GM12878 (cell line): Measurements from ENCODE around the gene UBAP1L. TPM values are rescaled to one million over a fixed set of nuclear protein-coding genes. Genes with fewer than 3 reads are reported as not detected.

Source experiments
- ATAC-seq: fragments of 200-7000 bp; cut with Tn5 transposase; 3 replicates; pipeline ENCODE4 v1.9.1; 2020; ENCODE audit warnings: mild to moderate bottlenecking, moderate library complexity
- BruUV-seq: library from RNA; stranded (reverse); fragments of 400-500 nt; replicated peaks from 2 replicates; lab custom pipeline; 2021; lab: Mats Ljungman, UMichigan
- CTCF ChIA-PET: fragments of 300-600 bp; sonication (Branson Sonifier 250); formaldehyde crosslinking; extraction: SDS; loops from one replicate; lab custom pipeline; 2021; ENCODE audit warnings: inconsistent platforms; lab: Yijun Ruan, JAX
- POLR2A ChIA-PET: fragments of 350-600 bp; formaldehyde crosslinking; extraction: SDS; loops from one replicate; lab custom pipeline; 2021; ENCODE audit warnings: inconsistent platforms; lab: Charles Lee
- RAD21 ChIA-PET: fragments of 300-600 bp; sonication (Branson Sonifier 250); formaldehyde crosslinking; loops from one replicate; lab custom pipeline; 2023; ENCODE audit warnings: antibody characterized with exemption; ENCODE audit not compliant: unreplicated experiment; lab: Charles Lee
- SMC1A ChIA-PET: fragments of 300-600 bp; sonication (Branson Sonifier 250); formaldehyde crosslinking; loops from one replicate; lab custom pipeline; 2023; ENCODE audit not compliant: unreplicated experiment, uncharacterized antibody; lab: Charles Lee
- DNase-seq: peaks from one replicate; pipeline ENCODE4 v3.0.0-alpha.2; 2011; ENCODE audit warnings: low read depth, low spot score
- FAIRE-seq: peaks from 3 replicates; lab custom pipeline; 2011; peaks lifted over from hg19 to GRCh38; lab: Jason Lieb, UNC
- H2AFZ ChIP-seq: 2 replicates; pipeline ENCODE4 v1.6.0; 2011; ENCODE audit warnings: low read depth, low read length, control low read depth; ENCODE audit not compliant: control insufficient read depth
- H3K27ac ChIP-seq: 2 replicates; pipeline ENCODE4 v1.5.1; 2011; ENCODE audit warnings: control low read depth; ENCODE audit not compliant: control insufficient read depth, insufficient read depth
- H3K27me3 ChIP-seq, 2 experiments: replicated peaks in 1 of 2; 2 replicates each; pipeline versions ENCODE4 v1.6.0 to v1.6.1; 2011; ENCODE audit warnings: low read length in 1 of 2; ENCODE audit not compliant: control insufficient read depth in 2 of 2, insufficient read depth in 2 of 2
- H3K36me3 ChIP-seq, 2 experiments: 2 replicates each; pipeline ENCODE4 v1.5.1; 2011; ENCODE audit warnings: low read length in 1 of 2; ENCODE audit not compliant: control insufficient read depth in 2 of 2, insufficient read depth in 2 of 2
- H3K4me1 ChIP-seq: 2 replicates; pipeline ENCODE4 v1.6.1; 2011; ENCODE audit warnings: mild to moderate bottlenecking, low read length, moderate library complexity, mixed read lengths; ENCODE audit not compliant: control insufficient read depth, insufficient read depth
- H3K4me2 ChIP-seq: 2 replicates; pipeline ENCODE4 v1.6.0; 2011; ENCODE audit warnings: control low read depth; ENCODE audit not compliant: control insufficient read depth, insufficient read depth
- H3K4me3 ChIP-seq: fragments of 200-600 bp; sonication (generic); 2 replicates; pipeline ENCODE4 v1.5.1; 2016
- H3K79me2 ChIP-seq: 2 replicates; pipeline ENCODE4 v1.6.0; 2011; ENCODE audit warnings: low read length; ENCODE audit not compliant: control insufficient read depth, insufficient read depth
- H3K9ac ChIP-seq: 2 replicates; pipeline ENCODE4 v1.8.0; 2011; ENCODE audit warnings: low read length, control low read depth, mixed read lengths; ENCODE audit not compliant: control insufficient read depth, insufficient read depth
- H3K9me3 ChIP-seq: replicated peaks from 3 replicates; pipeline ENCODE4 v1.5.1; 2011; ENCODE audit warnings: mild to moderate bottlenecking, low read length; ENCODE audit not compliant: control insufficient read depth, insufficient read depth
- H4K20me1 ChIP-seq: 2 replicates; pipeline ENCODE4 v1.6.0; 2011; ENCODE audit not compliant: control insufficient read depth, insufficient read depth
- ATF3 ChIP-seq: IDR thresholded peaks from 2 replicates; pipeline ENCODE4 v1.6.1; 2011; ENCODE audit warnings: low read depth, mild to moderate bottlenecking, low read length, moderate library complexity, borderline replicate concordance; ENCODE audit errors: extremely low read depth
- CUX1 ChIP-seq: IDR thresholded peaks from 2 replicates; pipeline ENCODE4 v1.6.1; 2012; ENCODE audit warnings: improper control_type of control experiment, low read depth, low read length; ENCODE audit not compliant: insufficient replicate concordance
- IKZF2 ChIP-seq, 2 experiments: fragments of 450-650 bp; IDR thresholded peaks; 2 replicates each; pipeline ENCODE4 v1.6.1; 2017; ENCODE audit warnings: mild to moderate bottlenecking in 2 of 2, moderate library complexity in 2 of 2
- MTA2 ChIP-seq: fragments of 450-650 bp; IDR thresholded peaks from 2 replicates; pipeline ENCODE4 v1.6.1; 2016; ENCODE audit warnings: low read depth, mild to moderate bottlenecking, moderate library complexity
- NRF1 ChIP-seq: conservative IDR thresholded peaks from 2 replicates; pipeline ENCODE4 v1.6.1; 2011; ENCODE audit warnings: mild to moderate bottlenecking, low read depth, low read length, improper control_type of control experiment
- PAX5 ChIP-seq: IDR thresholded peaks from 2 replicates; pipeline ENCODE4 v1.6.1; 2011; ENCODE audit warnings: low read depth, low read length, borderline replicate concordance
- POLR2A ChIP-seq: IDR thresholded peaks from 2 replicates; pipeline ENCODE4 v1.6.1; 2011; ENCODE audit warnings: low read depth, mild to moderate bottlenecking, low read length
- RBBP5 ChIP-seq: fragments of 200-600 bp; sonication (generic); conservative IDR thresholded peaks from 2 replicates; pipeline ENCODE4 v1.6.1; 2016
- SMC3 ChIP-seq: IDR thresholded peaks from 2 replicates; pipeline ENCODE4 v1.6.1; 2011; ENCODE audit warnings: low read length, improper control_type of control experiment, borderline replicate concordance
- STAT1 ChIP-seq: fragments of 450-650 bp; conservative IDR thresholded peaks from 2 replicates; pipeline ENCODE4 v1.6.1; 2014; ENCODE audit warnings: antibody characterized with exemption, mild to moderate bottlenecking
- SUPT20H ChIP-seq: IDR thresholded peaks from 2 replicates; pipeline ENCODE4 v1.6.1; 2011; ENCODE audit warnings: low read depth, mild to moderate bottlenecking, low read length, moderate library complexity, borderline replicate concordance; ENCODE audit not compliant: control insufficient read depth
- SUZ12 ChIP-seq: fragments of 200-600 bp; sonication (generic); IDR thresholded peaks from one replicate; pipeline ENCODE4 v1.6.1; 2018; ENCODE audit warnings: antibody characterized with exemption, mild to moderate bottlenecking; ENCODE audit not compliant: unreplicated experiment
- YY1 ChIP-seq: IDR thresholded peaks from 2 replicates; pipeline ENCODE4 v1.6.1; 2011; ENCODE audit warnings: low read depth, mild to moderate bottlenecking, low read length
- ZNF687 ChIP-seq: fragments of 450-650 bp; IDR thresholded peaks from 2 replicates; pipeline ENCODE4 v1.6.1; 2017; ENCODE audit warnings: mild to moderate bottlenecking, moderate library complexity
- ZZZ3 ChIP-seq: IDR thresholded peaks from 2 replicates; pipeline ENCODE4 v1.6.1; 2011; ENCODE audit warnings: low read depth; ENCODE audit not compliant: control insufficient read depth, insufficient read length
- WGBS: methylation state at CpG from one replicate; pipeline ENCODE4 v1.1.6; 2016; ENCODE audit warnings: low lambda C conversion rate; ENCODE audit not compliant: insufficient replicate concordance, insufficient coverage; ENCODE audit errors: missing lambda C conversion rate; 5-methylcytosine and 5-hydroxymethylcytosine counted together
- in situ Hi-C: fragments of 300-500 bp; cut with MboI; formaldehyde crosslinking; loops from 9 replicates; pipeline ENCODE4 v1.14.3; 2018; ENCODE audit warnings: mixed read lengths
- intact Hi-C: fragments of 100-400 bp; cut with micrococcal nuclease; formaldehyde crosslinking; loops from one replicate; pipeline ENCODE4 v1.14.2; 2022; ENCODE audit not compliant: unreplicated experiment
- polyA plus RNA-seq, 11 experiments: library from polyadenylated mRNA; depleted of rRNA in 4 of 11; unstranded in 6 of 11; stranded (reverse) in 5 of 11; fragments of >200 nt; fragmentation: Nextera tagmentation in 4 of 11; fragmentation: Illumina TruSeq in 1 of 11; extraction: Ambion mirVana in 4 of 11; extraction: Trizol in 1 of 11; gene quantifications; 1 replicate in 1 of 11; 2 replicates in 10 of 11; pipeline versions ENCODE4 v1.2.1 to v1.2.3, GENCODE V29; 2011 to 2016; ENCODE audit warnings: inconsistent platforms in 2 of 11, missing spikeins in 2 of 11, low read depth in 1 of 11
- total RNA-seq, 4 experiments: library from RNA; depleted of rRNA in 3 of 4; stranded (reverse); fragments of >200 nt in 3 of 4; fragmentation: Illumina TruSeq in 1 of 4; extraction: Trizol in 1 of 4; gene quantifications; 2 replicates each; pipeline versions ENCODE4 v1.2.1 to v1.2.3, GENCODE V29; 2013 to 2021

The UBAP1L gene
- total and polyA plus RNA-seq, 10 of the 15 experiments (the other 5 are each of a cell fraction or from before 2014, with no cell fraction given) = 0.03 to 2.6 (median 1.0) TPM

DNA sequence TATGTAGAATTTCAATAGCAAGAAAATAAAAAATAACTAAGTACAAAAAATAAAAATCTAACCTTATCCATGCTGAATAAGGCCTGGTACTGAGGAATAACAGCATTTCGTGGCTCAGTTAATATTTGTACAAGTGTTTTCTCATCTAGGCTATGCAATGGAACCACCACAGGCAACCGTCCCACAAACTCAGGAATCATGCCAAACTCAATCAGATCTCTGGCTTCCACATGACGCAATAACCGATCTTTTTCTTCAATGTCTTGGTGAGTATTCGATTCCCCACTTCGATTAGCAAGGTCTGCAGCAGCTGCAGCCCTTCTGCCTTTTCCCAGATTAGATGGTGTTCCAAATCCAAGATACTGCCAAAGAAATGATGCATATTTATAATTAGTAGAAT, 39.7 kb upstream of the UBAP1L start:
- no peak overlapping the region for H3K4me3 ChIP-seq
- H3K79me2 ChIP-seq = no peaks in the 10 kb centered on the region
- no peak for ATAC-seq
- 97% methylated on average over 6 of the region's 6 CpGs for WGBS
- BruUV-seq = no TSS peak
- H3K4me2 ChIP-seq = no peak overlapping the region
- H3K9me3 ChIP-seq = no peaks in the 10 kb centered on the region
- FAIRE-seq = no peak
- peaks cover 2 to 27% of the 10 kb centered on the region in 2 experiments; a peak in 3 of 4 replicates for H3K36me3 ChIP-seq
- CTCF ChIA-PET = no interaction called here
- POLR2A ChIA-PET = no interaction called here
- no peak for DNase-seq
- H3K9ac ChIP-seq = no peak overlapping the region
- intact Hi-C loops = no loop called here
- no peaks in the 10 kb centered on the region for H3K4me1 ChIP-seq
- no peak for TF ChIP-seq CUX1
- TF ChIP-seq MTA2 = no peak
- TF ChIP-seq ZZZ3 = no peak
- no peak for TF ChIP-seq SMC3
- no peak for TF ChIP-seq ATF3
- TF ChIP-seq SUPT20H = no peak
- no peak for TF ChIP-seq ZNF687
- no peak for TF ChIP-seq PAX5
- TF ChIP-seq RBBP5 = no peak
- TF ChIP-seq SUZ12 = no peak
- no peak for TF ChIP-seq IKZF2 (IDR thresholded peaks at IDR 0.05)
- no peak for TF ChIP-seq POLR2A
- TF ChIP-seq STAT1 = no peak
- TF ChIP-seq NRF1 = no peak
- no peak for TF ChIP-seq YY1
- TF ChIP-seq, all 136 proteins: peak for 0
- in situ Hi-C loops = no loop called here
- SMC1A ChIA-PET = interaction anchor here (1.1 kb wide), 1 partner anchor 25 kb away, joined by 3 read pairs; no protein-coding TSS in a partner anchor
- no peak overlapping the region for H2AFZ ChIP-seq
- H4K20me1 ChIP-seq = no peaks in the 10 kb centered on the region
- H3K27ac ChIP-seq = no peak overlapping the region
- H3K27me3 ChIP-seq = no peaks in the 10 kb centered on the region
- RAD21 ChIA-PET = no interaction called here
